SK-N-SH (cell line): ENCODE data around the gene TBKBP1. TPM values are rescaled to one million over a fixed set of nuclear protein-coding genes. Genes with fewer than 3 reads are reported as not detected.

Source experiments
- CTCF ChIA-PET: fragments of 300-600, 350-600 bp; formaldehyde crosslinking; extraction: SDS; loops from one replicate; lab custom pipeline; 2021; lab: Yijun Ruan, JAX
- POLR2A ChIA-PET: fragments of 350-600 bp; sonication (Branson Sonifier 250); formaldehyde crosslinking; extraction: SDS; loops from one replicate; lab custom pipeline; 2020; ENCODE audit warnings: antibody characterized with exemption, inconsistent platforms; lab: Yijun Ruan, JAX
- DNase-seq: peaks from one replicate; pipeline ENCODE4 v3.0.0; 2012
- H2AFZ ChIP-seq: fragments of 200-600 bp; sonication (generic); 2 replicates; pipeline ENCODE4 v1.8.1; 2016; ENCODE audit warnings: antibody characterized with exemption, mild to moderate bottlenecking, low read depth
- H3F3A ChIP-seq: fragments of 200-600 bp; sonication (generic); replicated peaks from 2 replicates; pipeline ENCODE3; 2016; ENCODE audit warnings: antibody characterized with exemption, mild to moderate bottlenecking; ENCODE audit not compliant: insufficient read depth
- H3K27ac ChIP-seq, 2 experiments: fragments of 200-500 bp in 1 of 2; fragments of 200-600 bp in 1 of 2; sonication (Bioruptor generic) in 1 of 2; sonication (generic), shearing (Covaris generic) in 1 of 2; 2 replicates each; pipeline versions ENCODE4 v1.5.1 to v1.6.1; 2014 to 2016; ENCODE audit warnings: low read depth in 2 of 2, inconsistent platforms in 1 of 2, low read length in 1 of 2, mild to moderate bottlenecking in 1 of 2, mixed read lengths in 1 of 2
- H3K27me3 ChIP-seq: fragments of 200-600 bp; sonication (generic), shearing (Covaris generic); 2 replicates; pipeline ENCODE4 v1.6.1; 2016; ENCODE audit warnings: mixed run types; ENCODE audit not compliant: insufficient read depth
- H3K36me3 ChIP-seq, 2 experiments: fragments of 200-500 bp in 1 of 2; fragments of 200-600 bp in 1 of 2; sonication (Bioruptor generic) in 1 of 2; sonication (generic) in 1 of 2; replicated peaks in 1 of 2; 2 replicates each; pipeline versions ENCODE3 to v1.5.1; 2014 to 2016; ENCODE audit warnings: low read length in 1 of 2, mild to moderate bottlenecking in 1 of 2; ENCODE audit not compliant: insufficient read depth in 2 of 2, control insufficient read depth in 1 of 2
- H3K4me1 ChIP-seq, 2 experiments: fragments of 200-500 bp in 1 of 2; fragments of 200-600 bp in 1 of 2; sonication (Bioruptor generic) in 1 of 2; sonication (generic), shearing (Covaris generic) in 1 of 2; 2 replicates each; pipeline versions ENCODE4 v1.5.1 to v1.6.1; 2014 to 2016; ENCODE audit warnings: low read depth in 1 of 2, low read length in 1 of 2, mixed run types in 1 of 2; ENCODE audit not compliant: insufficient read depth in 2 of 2, control insufficient read depth in 1 of 2
- H3K4me2 ChIP-seq: fragments of 200-600 bp; sonication (generic), shearing (Covaris generic); 2 replicates; pipeline ENCODE4 v1.6.1; 2017; ENCODE audit warnings: mixed run types
- H3K4me3 ChIP-seq, 2 experiments: fragments of 200-500 bp in 1 of 2; fragments of 200-600 bp in 1 of 2; sonication (Bioruptor generic) in 1 of 2; sonication (generic), shearing (Covaris generic) in 1 of 2; 2 replicates each; pipeline versions ENCODE4 v1.5.1 to v1.8.1; 2014 to 2016; ENCODE audit warnings: low read depth in 2 of 2, inconsistent platforms in 1 of 2, low read length in 1 of 2, mild to moderate bottlenecking in 1 of 2, mixed read lengths in 1 of 2, moderate library complexity in 1 of 2
- H3K79me2 ChIP-seq: fragments of 200-600 bp; sonication (generic); 2 replicates; pipeline ENCODE4 v1.8.1; 2017; ENCODE audit warnings: mild to moderate bottlenecking; ENCODE audit not compliant: insufficient read depth
- H3K9ac ChIP-seq: fragments of 200-600 bp; sonication (generic); 2 replicates; pipeline ENCODE4 v1.6.1; 2017; ENCODE audit warnings: mixed run types
- H3K9me2 ChIP-seq: fragments of 200-600 bp; sonication (generic); 2 replicates; pipeline ENCODE4 v1.6.1; 2017; ENCODE audit warnings: mixed run types
- H3K9me3 ChIP-seq: fragments of 200-600 bp; sonication (generic); 2 replicates; pipeline ENCODE4 v1.6.1; 2017; ENCODE audit warnings: mixed run types, mild to moderate bottlenecking, moderate library complexity
- H4K20me1 ChIP-seq: fragments of 200-600 bp; sonication (generic); 2 replicates; pipeline ENCODE4 v1.6.1; 2017; ENCODE audit warnings: mild to moderate bottlenecking, mixed run types; ENCODE audit not compliant: insufficient read depth
- CHD2 ChIP-seq: fragments of 150-350 bp; IDR thresholded peaks from 2 replicates; pipeline ENCODE4 v1.6.1; 2018; ENCODE audit warnings: low read length; ENCODE audit not compliant: partially characterized antibody
- EP300 ChIP-seq, 2 experiments: IDR thresholded peaks; 2 replicates each; pipeline versions ENCODE4 v1.4.0 to v1.6.1; 2012; ENCODE audit warnings: borderline replicate concordance in 1 of 2, low read depth in 1 of 2, low read length in 1 of 2
- GABPA ChIP-seq: IDR thresholded peaks from 2 replicates; pipeline ENCODE4 v1.4.0; 2012; ENCODE audit warnings: low read depth, mild to moderate bottlenecking
- GATA2 ChIP-seq: sonication (generic); formaldehyde crosslinking; IDR thresholded peaks from 2 replicates; pipeline ENCODE4 v1.5.0; 2020; ENCODE audit warnings: mild to moderate bottlenecking, missing genetic modification reagents
- JUND ChIP-seq: IDR thresholded peaks from 2 replicates; pipeline ENCODE4 v1.4.0; 2012
- MXI1 ChIP-seq: IDR thresholded peaks from 2 replicates; pipeline ENCODE4 v1.6.1; 2012; ENCODE audit warnings: mild to moderate bottlenecking, low read depth, low read length, improper control_type of control experiment
- NFIC ChIP-seq: IDR thresholded peaks from 2 replicates; pipeline ENCODE4 v1.4.0; 2012; ENCODE audit warnings: borderline replicate concordance
- NRF1 ChIP-seq: IDR thresholded peaks from 2 replicates; pipeline ENCODE4 v1.6.1; 2012; ENCODE audit warnings: low read depth, mild to moderate bottlenecking, low read length
- POLR2AphosphoS5 ChIP-seq: IDR thresholded peaks from 2 replicates; pipeline ENCODE4 v1.6.1; 2012; ENCODE audit warnings: low read depth, low read length
- RAD21 ChIP-seq: IDR thresholded peaks from 2 replicates; pipeline ENCODE4 v1.6.1; 2012; ENCODE audit warnings: mild to moderate bottlenecking, low read length
- RCOR1 ChIP-seq: fragments of 150-350 bp; IDR thresholded peaks from 2 replicates; pipeline ENCODE4 v1.6.1; 2017; ENCODE audit warnings: antibody characterized with exemption, low read length
- RXRA ChIP-seq: IDR thresholded peaks from 2 replicates; pipeline ENCODE4 v1.4.0; 2012; ENCODE audit warnings: low read depth, mild to moderate bottlenecking, borderline replicate concordance
- TAF1 ChIP-seq: IDR thresholded peaks from 2 replicates; pipeline ENCODE4 v1.6.1; 2012; ENCODE audit warnings: low read depth, mild to moderate bottlenecking, low read length, moderate library complexity, borderline replicate concordance
- YY1 ChIP-seq: IDR thresholded peaks from 2 replicates; pipeline ENCODE4 v1.4.0; 2012; ENCODE audit warnings: low read depth, mild to moderate bottlenecking
- WGBS: methylation state at CpG from one replicate; pipeline ENCODE4 v1.1.6; 2017; ENCODE audit warnings: low lambda C conversion rate; 5-methylcytosine and 5-hydroxymethylcytosine counted together
- polyA plus RNA-seq, 3 experiments: library from polyadenylated mRNA; depleted of rRNA; stranded (reverse); fragments of >200 nt; gene quantifications; 2 replicates each; pipeline ENCODE4 v1.2.3, GENCODE V29; 2012
- TF ChIP-seq, protein P1 (sequence below): IDR thresholded peaks from 2 replicates; pipeline ENCODE4; 2012
- TF ChIP-seq, protein P2 (sequence below): IDR thresholded peaks from 2 replicates; pipeline ENCODE4 v1.4.0; 2012; ENCODE audit warnings: low read depth
- TF ChIP-seq, protein P3 (sequence below): fragments of 200-600 bp; sonication (generic); IDR thresholded peaks from 2 replicates; pipeline ENCODE4 v1.6.1; 2017; ENCODE audit warnings: antibody characterized with exemption, mild to moderate bottlenecking, moderate library complexity

TBKBP1 gene
- polyA plus RNA-seq, 1 of the 3 experiments (the other 2 are of a cell fraction) = 14.4 TPM

DNA sequence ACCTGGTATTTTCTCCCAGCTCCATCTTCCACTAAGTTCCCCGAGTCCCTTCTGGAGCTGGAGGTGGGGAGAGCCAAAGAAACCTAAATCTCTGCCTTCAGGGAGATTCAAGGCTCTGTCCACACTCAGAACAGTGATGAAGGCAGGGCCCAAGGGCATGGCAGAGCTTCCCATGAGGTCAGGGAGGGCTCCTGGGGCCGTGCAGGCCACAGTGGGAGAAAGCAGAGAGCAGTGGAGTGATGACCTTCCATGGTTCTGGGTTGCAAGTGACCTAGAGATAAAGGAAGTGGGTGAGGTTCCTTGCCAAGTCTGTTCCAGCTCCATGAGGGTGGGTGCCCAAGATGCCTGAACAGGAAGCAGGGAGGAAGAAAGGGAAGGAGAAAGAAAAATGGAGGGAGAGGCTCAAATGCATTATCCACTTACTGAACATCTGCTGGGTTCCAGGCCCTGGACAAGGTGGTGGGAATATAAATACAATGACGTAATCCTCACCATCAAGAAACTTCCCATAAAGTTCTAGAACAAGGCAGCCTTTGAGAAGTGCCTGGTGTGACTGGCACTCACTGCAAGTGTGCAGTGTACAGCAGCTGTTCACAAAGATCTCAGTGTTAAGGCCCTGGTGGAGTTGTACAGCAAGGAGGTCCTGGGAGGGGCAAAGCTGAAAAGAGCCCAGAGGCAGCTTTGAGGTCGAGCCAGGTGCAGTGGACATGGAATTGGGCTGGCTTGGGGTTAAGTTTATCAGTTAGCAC is 13.3 kb downstream of the TBKBP1 start:
- Histone ChIP-seq H3K4me3 (no peak overlapping the region), H3K9me3 (no peaks in the 10 kb centered on the region), H3K4me2 (no peak overlapping the region), H3K4me1 (peaks cover 0 to 4% of the 10 kb centered on the region in 2 experiments; a peak in 2 of 4 replicates), H3K27ac (no peak overlapping the region), H3K79me2 (no peaks in the 10 kb centered on the region), H3K9ac (no peak overlapping the region), H3K9me2 (no peaks in the 10 kb centered on the region), H3F3A (no peaks in the 10 kb centered on the region), H3K36me3 (peaks cover 0 to 27% of the 10 kb centered on the region in 2 experiments), H3K27me3 (no peaks in the 10 kb centered on the region), H2AFZ (no peak overlapping the region), H4K20me1 (peaks cover 11% of the 10 kb centered on the region; the same call in 1 of the 2 replicates)
- CTCF ChIA-PET = interaction anchor here (1.1 to 14.7 kb wide), 8 partner anchors 9 to 83 kb away, joined by 3 to 195 read pairs (median 6); partner anchors contain the start of genes TBKBP1 and TBX21
- DNase-seq = no peak
- 63% methylated on average over 4 of the region's 4 CpGs for WGBS
- POLR2A ChIA-PET = interaction anchor here (0.6 kb wide), 1 partner anchor 431 kb away, joined by 3 read pairs; no protein-coding TSS in a partner anchor
- TF ChIP-seq, protein P1, sequence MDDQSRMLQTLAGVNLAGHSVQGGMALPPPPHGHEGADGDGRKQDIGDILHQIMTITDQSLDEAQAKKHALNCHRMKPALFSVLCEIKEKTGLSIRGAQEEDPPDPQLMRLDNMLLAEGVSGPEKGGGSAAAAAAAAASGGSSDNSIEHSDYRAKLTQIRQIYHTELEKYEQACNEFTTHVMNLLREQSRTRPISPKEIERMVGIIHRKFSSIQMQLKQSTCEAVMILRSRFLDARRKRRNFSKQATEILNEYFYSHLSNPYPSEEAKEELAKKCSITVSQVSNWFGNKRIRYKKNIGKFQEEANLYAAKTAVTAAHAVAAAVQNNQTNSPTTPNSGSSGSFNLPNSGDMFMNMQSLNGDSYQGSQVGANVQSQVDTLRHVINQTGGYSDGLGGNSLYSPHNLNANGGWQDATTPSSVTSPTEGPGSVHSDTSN = no peak
- TF ChIP-seq GABPA (no peak), NRF1 (no peak), MXI1 (no peak), RAD21 (no peak), JUND (no peak), POLR2AphosphoS5 (no peak), NFIC (no peak), TAF1 (no peak), EP300 (IDR thresholded peaks at IDR 0.05; ENCODE audit: borderline replicate concordance in 1 of 2, low read depth in 1 of 2, low read length in 1 of 2) (no peak), CHD2 (no peak), YY1 (no peak), GATA2 (CRISPR knock-in tag) (no peak), RXRA (no peak), RCOR1 (no peak)
- TF ChIP-seq, protein P2, sequence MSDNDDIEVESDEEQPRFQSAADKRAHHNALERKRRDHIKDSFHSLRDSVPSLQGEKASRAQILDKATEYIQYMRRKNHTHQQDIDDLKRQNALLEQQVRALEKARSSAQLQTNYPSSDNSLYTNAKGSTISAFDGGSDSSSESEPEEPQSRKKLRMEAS = no peak
- TF ChIP-seq, protein P3, sequence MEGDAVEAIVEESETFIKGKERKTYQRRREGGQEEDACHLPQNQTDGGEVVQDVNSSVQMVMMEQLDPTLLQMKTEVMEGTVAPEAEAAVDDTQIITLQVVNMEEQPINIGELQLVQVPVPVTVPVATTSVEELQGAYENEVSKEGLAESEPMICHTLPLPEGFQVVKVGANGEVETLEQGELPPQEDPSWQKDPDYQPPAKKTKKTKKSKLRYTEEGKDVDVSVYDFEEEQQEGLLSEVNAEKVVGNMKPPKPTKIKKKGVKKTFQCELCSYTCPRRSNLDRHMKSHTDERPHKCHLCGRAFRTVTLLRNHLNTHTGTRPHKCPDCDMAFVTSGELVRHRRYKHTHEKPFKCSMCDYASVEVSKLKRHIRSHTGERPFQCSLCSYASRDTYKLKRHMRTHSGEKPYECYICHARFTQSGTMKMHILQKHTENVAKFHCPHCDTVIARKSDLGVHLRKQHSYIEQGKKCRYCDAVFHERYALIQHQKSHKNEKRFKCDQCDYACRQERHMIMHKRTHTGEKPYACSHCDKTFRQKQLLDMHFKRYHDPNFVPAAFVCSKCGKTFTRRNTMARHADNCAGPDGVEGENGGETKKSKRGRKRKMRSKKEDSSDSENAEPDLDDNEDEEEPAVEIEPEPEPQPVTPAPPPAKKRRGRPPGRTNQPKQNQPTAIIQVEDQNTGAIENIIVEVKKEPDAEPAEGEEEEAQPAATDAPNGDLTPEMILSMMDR = no peak
